Measurements from ENCODE around the gene STARD3. TPM values are rescaled to one million over a fixed set of nuclear protein-coding genes. Genes with fewer than 3 reads are reported as not detected.

STARD3 gene
- total and polyA plus RNA-seq, 2 of the 13 experiments (the other 11 are each of a cell fraction or from before 2014, with no cell fraction given) = 34.6 to 100 TPM

DNA sequence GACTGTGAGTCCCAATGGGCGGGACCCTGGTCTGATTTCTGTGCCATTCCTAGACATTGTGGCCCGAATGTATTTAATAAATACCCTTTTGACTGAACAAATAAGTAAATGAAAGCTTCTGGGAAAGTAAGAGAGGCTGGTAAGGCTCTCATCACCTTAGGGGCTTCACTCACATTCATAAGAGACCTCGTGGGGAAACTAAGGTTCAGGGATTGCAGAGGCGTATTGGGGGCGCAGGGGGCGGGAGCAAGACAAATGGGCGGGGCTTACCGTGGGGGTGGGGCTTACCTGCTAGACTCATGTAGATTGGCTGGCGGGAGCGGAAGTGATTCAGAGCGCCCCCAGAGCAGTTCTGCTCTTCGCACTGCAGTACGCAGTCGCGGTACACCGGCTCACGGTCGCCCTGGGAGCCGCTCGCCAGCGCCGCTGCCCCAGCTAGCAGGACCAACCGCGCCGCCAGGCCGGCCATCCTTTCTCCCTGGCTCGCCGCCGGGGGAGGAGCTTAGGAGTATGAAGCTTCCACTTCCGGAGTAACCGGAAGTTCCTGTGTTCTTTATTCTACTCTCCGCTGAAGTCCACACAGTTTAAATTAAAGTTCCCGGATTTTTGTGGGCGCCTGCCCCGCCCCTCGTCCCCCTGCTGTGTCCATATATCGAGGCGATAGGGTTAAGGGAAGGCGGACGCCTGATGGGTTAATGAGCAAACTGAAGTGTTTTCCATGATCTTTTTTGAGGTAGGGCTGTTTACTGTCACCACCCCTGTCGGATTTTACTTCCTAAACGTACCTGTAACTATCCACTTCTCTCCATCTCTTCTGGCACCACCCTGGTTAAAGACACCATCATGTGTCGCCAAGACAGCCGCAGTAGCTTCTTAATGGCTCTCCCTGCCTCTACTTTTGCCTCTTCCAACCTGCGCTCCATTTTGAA lies 50.9 kb downstream of the STARD3 start, which contains the start of gene PGAP3 (continued):
- TF ChIP-seq ZNF138 (CRISPR knock-in tag; IDR thresholded peaks at IDR 0.05; ENCODE audit: low read depth) (no peak), ZFY (CRISPR knock-in tag; IDR thresholded peaks at IDR 0.05) (peak; percentile 68), STAG1 (CRISPR knock-in tag; IDR thresholded peaks at IDR 0.05) (peak; percentile 19; the same call in 1 of the 2 replicates), TOE1 (CRISPR knock-in tag; IDR thresholded peaks at IDR 0.05) (no peak), RBFOX2 (IDR thresholded peaks at IDR 0.05; ENCODE audit: low read depth, low read length) (peak; percentile 96), REPIN1 (CRISPR knock-in tag; IDR thresholded peaks at IDR 0.05; ENCODE audit: borderline replicate concordance, low read depth) (peak; percentile 86; the same call in 1 of the 2 replicates), AKAP8 (CRISPR knock-in tag; IDR thresholded peaks at IDR 0.05) (no peak), RFX3 (CRISPR knock-in tag; IDR thresholded peaks at IDR 0.05) (no peak), BORCS8-MEF2B (CRISPR knock-in tag; IDR thresholded peaks at IDR 0.05) (peak; percentile 56; the same call in 1 of the 2 replicates), ESRRA (CRISPR knock-in tag; IDR thresholded peaks at IDR 0.05; ENCODE audit: low read depth) (0 out of 2 replicates have a peak, but pooled peaks have one; percentile 9), ZNF737 (CRISPR knock-in tag; IDR thresholded peaks at IDR 0.05; ENCODE audit: borderline replicate concordance) (peak; percentile 61; the same call in 1 of the 2 replicates), SRSF4 (IDR thresholded peaks at IDR 0.05; ENCODE audit: low read depth, low read length, poor library complexity, severe bottlenecking) (no peak), GABPA (IDR thresholded peaks at IDR 0.05; ENCODE audit: low read depth, low read length) (peak; percentile 83), GABPA (CRISPR knock-in tag; IDR thresholded peaks at IDR 0.05; ENCODE audit: low read depth) (peak; percentile 94), ZNF598 (CRISPR knock-in tag; IDR thresholded peaks at IDR 0.05; ENCODE audit: borderline replicate concordance) (no peak), HDAC6 (IDR thresholded peaks at IDR 0.05; ENCODE audit: low read depth, low read length) (no peak), ZNF607 (CRISPR knock-in tag; IDR thresholded peaks at IDR 0.05; ENCODE audit: borderline replicate concordance) (no peak; the same call in 1 of the 2 replicates)
- TF ChIP-seq, protein P1, sequence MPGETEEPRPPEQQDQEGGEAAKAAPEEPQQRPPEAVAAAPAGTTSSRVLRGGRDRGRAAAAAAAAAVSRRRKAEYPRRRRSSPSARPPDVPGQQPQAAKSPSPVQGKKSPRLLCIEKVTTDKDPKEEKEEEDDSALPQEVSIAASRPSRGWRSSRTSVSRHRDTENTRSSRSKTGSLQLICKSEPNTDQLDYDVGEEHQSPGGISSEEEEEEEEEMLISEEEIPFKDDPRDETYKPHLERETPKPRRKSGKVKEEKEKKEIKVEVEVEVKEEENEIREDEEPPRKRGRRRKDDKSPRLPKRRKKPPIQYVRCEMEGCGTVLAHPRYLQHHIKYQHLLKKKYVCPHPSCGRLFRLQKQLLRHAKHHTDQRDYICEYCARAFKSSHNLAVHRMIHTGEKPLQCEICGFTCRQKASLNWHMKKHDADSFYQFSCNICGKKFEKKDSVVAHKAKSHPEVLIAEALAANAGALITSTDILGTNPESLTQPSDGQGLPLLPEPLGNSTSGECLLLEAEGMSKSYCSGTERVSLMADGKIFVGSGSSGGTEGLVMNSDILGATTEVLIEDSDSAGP (CRISPR knock-in tag; IDR thresholded peaks at IDR 0.05; ENCODE audit: borderline replicate concordance) = peak; percentile 77; the same call in 1 of the 2 replicates
- TF ChIP-seq, protein P2, sequence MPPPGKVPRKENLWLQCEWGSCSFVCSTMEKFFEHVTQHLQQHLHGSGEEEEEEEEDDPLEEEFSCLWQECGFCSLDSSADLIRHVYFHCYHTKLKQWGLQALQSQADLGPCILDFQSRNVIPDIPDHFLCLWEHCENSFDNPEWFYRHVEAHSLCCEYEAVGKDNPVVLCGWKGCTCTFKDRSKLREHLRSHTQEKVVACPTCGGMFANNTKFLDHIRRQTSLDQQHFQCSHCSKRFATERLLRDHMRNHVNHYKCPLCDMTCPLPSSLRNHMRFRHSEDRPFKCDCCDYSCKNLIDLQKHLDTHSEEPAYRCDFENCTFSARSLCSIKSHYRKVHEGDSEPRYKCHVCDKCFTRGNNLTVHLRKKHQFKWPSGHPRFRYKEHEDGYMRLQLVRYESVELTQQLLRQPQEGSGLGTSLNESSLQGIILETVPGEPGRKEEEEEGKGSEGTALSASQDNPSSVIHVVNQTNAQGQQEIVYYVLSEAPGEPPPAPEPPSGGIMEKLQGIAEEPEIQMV (CRISPR knock-in tag; IDR thresholded peaks at IDR 0.05; ENCODE audit: low read depth) = peak; percentile 68; the same call in 1 of the 2 replicates
- TF ChIP-seq, protein P3, sequence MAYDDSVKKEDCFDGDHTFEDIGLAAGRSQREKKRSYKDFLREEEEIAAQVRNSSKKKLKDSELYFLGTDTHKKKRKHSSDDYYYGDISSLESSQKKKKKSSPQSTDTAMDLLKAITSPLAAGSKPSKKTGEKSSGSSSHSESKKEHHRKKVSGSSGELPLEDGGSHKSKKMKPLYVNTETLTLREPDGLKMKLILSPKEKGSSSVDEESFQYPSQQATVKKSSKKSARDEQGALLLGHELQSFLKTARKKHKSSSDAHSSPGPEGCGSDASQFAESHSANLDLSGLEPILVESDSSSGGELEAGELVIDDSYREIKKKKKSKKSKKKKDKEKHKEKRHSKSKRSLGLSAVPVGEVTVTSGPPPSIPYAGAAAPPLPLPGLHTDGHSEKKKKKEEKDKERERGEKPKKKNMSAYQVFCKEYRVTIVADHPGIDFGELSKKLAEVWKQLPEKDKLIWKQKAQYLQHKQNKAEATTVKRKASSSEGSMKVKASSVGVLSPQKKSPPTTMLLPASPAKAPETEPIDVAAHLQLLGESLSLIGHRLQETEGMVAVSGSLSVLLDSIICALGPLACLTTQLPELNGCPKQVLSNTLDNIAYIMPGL (CRISPR knock-in tag; IDR thresholded peaks at IDR 0.05; ENCODE audit: borderline replicate concordance in 1 of 2, low read depth in 1 of 2) = peak in 1 of 2 experiments; percentile 4; a peak in 2 of 4 replicates

Data from HepG2 (cell line).